Lower leg skin (tissue), 4 donors: ENCODE data around the gene HOGA1. TPM values are rescaled to one million over a fixed set of nuclear protein-coding genes. Genes with fewer than 3 reads are reported as not detected.

Experiments used
- DNase-seq, 2 donors: peaks; one replicate each; pipeline ENCODE4 v3.0.0-alpha.2; 2019; ENCODE audit warnings: low spot score in 2 of 2
- H3K4me3 ChIP-seq: fragments of 200-600 bp; sonication (generic); 2 replicates; pipeline ENCODE4 v1.5.1; 2017; ENCODE audit warnings: mild to moderate bottlenecking, low read depth; ENCODE audit not compliant: poor library complexity, severe bottlenecking
- CTCF ChIP-seq, 3 donors: fragments of 450-650 bp; IDR thresholded peaks; one replicate each; pipeline ENCODE4 v1.5.1; 2016; ENCODE audit warnings: antibody characterized with exemption in 3 of 3, mild to moderate bottlenecking in 3 of 3, moderate library complexity in 2 of 3
- POLR2A ChIP-seq, 2 donors: fragments of 450-650 bp; IDR thresholded peaks; one replicate each; pipeline ENCODE4 v1.6.1; 2016 to 2017; ENCODE audit warnings: antibody characterized with exemption in 2 of 2, mild to moderate bottlenecking in 1 of 2, moderate library complexity in 1 of 2
- WGBS, 2 donors: methylation state at CpG; one replicate each; pipeline ENCODE4 v1.1.5; 2018; 5-methylcytosine and 5-hydroxymethylcytosine counted together
- intact Hi-C: fragments of 100-400 bp; cut with DNase I; formaldehyde crosslinking; loops from one replicate; pipeline ENCODE4 v1.15.0; 2023; ENCODE audit warnings: low total_unique reads
- total RNA-seq, 4 donors: library from RNA; depleted of rRNA; stranded (reverse); fragments of >200 nt; gene quantifications; one replicate each; pipeline ENCODE4 v1.1.0, GENCODE V29; 2016

Gene HOGA1
- total RNA-seq, result 1 to 10 TPM; 1.3 to 3.6 (median 2.1) TPM

DNA sequence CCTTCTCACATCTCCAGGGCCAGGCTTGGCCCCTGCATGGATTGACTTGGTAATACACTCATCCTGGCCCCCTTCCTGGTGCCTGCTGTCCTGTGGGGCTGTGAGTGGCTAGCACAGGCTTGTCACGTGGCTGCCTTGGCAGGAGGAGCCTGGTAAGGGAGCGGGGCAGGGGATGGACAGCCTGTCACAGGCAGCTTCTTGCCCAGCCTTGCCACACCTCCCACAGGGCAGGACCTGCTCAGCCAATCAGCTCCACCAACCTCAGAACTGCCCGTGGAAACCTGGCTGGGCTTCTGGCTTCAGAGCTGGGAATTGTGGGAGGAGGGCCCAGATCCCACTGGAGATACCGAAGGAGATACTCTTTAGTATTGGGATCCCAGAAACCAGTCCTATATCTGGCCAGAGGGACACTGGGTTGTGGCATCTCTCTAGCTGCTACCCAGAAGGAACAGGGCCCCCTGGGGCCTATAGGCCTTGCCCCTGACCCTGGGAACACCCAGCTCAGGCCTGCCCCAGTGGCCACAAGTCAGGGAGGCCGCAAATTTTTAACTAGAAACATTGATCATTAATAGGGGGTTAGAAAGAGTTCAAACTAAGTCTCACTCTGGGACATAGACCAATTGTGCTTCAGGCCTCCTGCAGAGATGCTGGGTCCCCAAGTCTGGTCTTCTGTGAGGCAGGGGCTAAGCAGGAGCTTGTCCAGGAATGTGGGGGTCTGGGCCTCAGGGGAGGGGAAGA is at the start of gene HOGA1:
Gene HOGA1, plus strand, starts transcription at position 330 of the 738 bp plus-strand sequence. Its CDS starts 315 bp downstream, at position 645.
- no peak for TF ChIP-seq POLR2A (IDR thresholded peaks at IDR 0.05)
- no peak for TF ChIP-seq CTCF (IDR thresholded peaks at IDR 0.05)
- intact Hi-C loops, result no loop called here
- H3K4me3 ChIP-seq, result no peak within 1 kb of the TSS
- peak in 1 of 2 donors; percentile 38 for DNase-seq
- 36 to 38% methylated on average over 3 of the region's 5 CpGs for whole genome bisulfite sequencing, 2 donors

- no peak overlapping the region for H3K4me3 ChIP-seq
- WGBS, 2 donors, result 80 to 91% methylated on average over 6 of the region's 6 CpGs
- TF ChIP-seq CTCF (IDR thresholded peaks at IDR 0.05) (no peak), POLR2A (IDR thresholded peaks at IDR 0.05) (no peak)
- intact Hi-C loops, result no loop called here
- DNase-seq, result no peak
These were observed 49.3 kb upstream of the HOGA1 start for GRCh38 chr10:97534746-97535367.

GRCh38 chr10:97537186-97537869 is 46.9 kb upstream of the HOGA1 start:
- 86 to 89% methylated on average over 5 of the region's 5 CpGs for WGBS, 2 donors

DNA sequence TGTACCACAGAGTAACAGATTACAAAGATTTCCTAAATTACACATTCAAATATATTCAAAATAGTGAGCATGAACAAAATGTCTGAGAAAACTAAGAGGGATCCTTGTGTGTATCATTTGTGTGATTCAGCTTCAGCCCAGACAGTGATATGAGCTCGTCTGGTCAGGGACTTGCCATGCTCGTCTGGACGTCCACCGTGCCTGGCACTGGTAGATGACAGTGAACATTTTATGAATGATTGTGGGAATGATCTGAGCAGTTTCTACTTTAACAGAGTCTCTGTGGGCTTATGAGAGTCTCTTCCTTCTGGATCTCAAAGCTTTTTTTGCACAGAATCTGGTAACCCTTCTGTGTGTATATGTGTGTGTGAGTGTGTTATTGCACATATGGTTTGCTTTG is 45.8 kb upstream of the HOGA1 start:
- intact Hi-C loops, result no loop called here
- no peak overlapping the region for H3K4me3 ChIP-seq
- TF ChIP-seq CTCF (IDR thresholded peaks at IDR 0.05) (no peak), POLR2A (IDR thresholded peaks at IDR 0.05) (no peak)
- no peak for DNase-seq
- WGBS, 2 donors, result 32 to 46% methylated on average over 4 of the region's 4 CpGs

More at GRCh38 chr10:97537186-97537869, 46.9 kb upstream of the HOGA1 start:
- intact Hi-C loops, result no loop called here
- TF ChIP-seq CTCF (IDR thresholded peaks at IDR 0.05) (no peak), POLR2A (IDR thresholded peaks at IDR 0.05) (no peak)
- H3K4me3 ChIP-seq, result no peak overlapping the region
- no peak for DNase-seq

DNA sequence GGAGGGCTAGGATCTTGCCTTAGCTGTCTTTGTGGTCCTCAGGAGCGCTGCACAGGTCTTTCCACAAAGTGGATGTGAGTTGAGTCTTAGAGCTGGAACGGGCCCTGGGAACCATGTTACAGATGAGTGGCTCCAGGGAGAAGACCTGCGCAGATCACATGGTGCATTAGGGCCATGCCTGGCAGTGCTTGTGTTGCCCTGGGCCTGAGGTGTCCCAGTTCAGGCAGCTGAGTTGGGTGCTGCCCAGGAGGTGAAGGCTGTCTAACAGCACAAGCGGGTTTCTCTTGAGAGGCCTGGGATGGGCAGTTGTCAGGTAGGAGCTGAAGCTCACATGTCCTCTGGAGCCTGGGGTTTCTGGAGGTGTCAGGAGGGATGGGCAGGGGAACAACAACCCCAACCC is 45.4 kb upstream of the HOGA1 start:
- intact Hi-C loops, result no loop called here
- TF ChIP-seq POLR2A (IDR thresholded peaks at IDR 0.05) (no peak), CTCF (IDR thresholded peaks at IDR 0.05) (no peak)
- peak; percentile 69 to 90 for DNase-seq
- H3K4me3 ChIP-seq, result no peak overlapping the region
- 53 to 69% methylated on average over 2 to 4 of the region's 4 CpGs for WGBS, 2 donors
